H1 (cell line): ENCODE data around the gene TFDP1. TPM values are rescaled to one million over a fixed set of nuclear protein-coding genes. Genes with fewer than 3 reads are reported as not detected.

Experiments
- CTCF ChIA-PET: fragments of 300-600 bp; sonication (Branson Sonifier 250); formaldehyde crosslinking; loops from one replicate; lab custom pipeline; 2021; ENCODE audit not compliant: partially characterized antibody; lab: Charles Lee
- POLR2A ChIA-PET: fragments of 300-600 bp; sonication (Branson Sonifier 250); formaldehyde crosslinking; loops from one replicate; lab custom pipeline; 2021; ENCODE audit warnings: inconsistent platforms; ENCODE audit not compliant: partially characterized antibody; lab: Charles Lee
- DNase-seq, 2 experiments: peaks; one replicate each; pipeline versions ENCODE4 v3.0.0 to v3.0.0-alpha.2; 2010 to 2022; ENCODE audit warnings: low spot score in 2 of 2, low read depth in 1 of 2, mixed read lengths in 1 of 2
- FAIRE-seq: peaks from 2 replicates; lab custom pipeline; 2011; peaks lifted over from hg19 to GRCh38; lab: Jason Lieb, UNC
- H2AFZ ChIP-seq: 2 replicates; pipeline ENCODE4 v1.8.1; 2012; ENCODE audit warnings: low read length, inconsistent platforms
- H2AK5ac ChIP-seq: 2 replicates; pipeline ENCODE4 v1.6.1; 2013; ENCODE audit warnings: low read depth, low read length
- H2BK120ac ChIP-seq: replicated peaks from 2 replicates; pipeline ENCODE3; 2013; ENCODE audit warnings: low read depth, low read length, inconsistent platforms
- H2BK12ac ChIP-seq: 2 replicates; pipeline ENCODE4 v1.6.1; 2013; ENCODE audit warnings: low read depth, low read length
- H2BK15ac ChIP-seq: 2 replicates; pipeline ENCODE4 v1.6.1; 2013; ENCODE audit warnings: low read length
- H2BK20ac ChIP-seq: 2 replicates; pipeline ENCODE4 v1.6.1; 2013; ENCODE audit warnings: low read length
- H2BK5ac ChIP-seq: 2 replicates; pipeline ENCODE4 v1.6.1; 2013; ENCODE audit warnings: low read depth, low read length
- H3K14ac ChIP-seq: 2 replicates; pipeline ENCODE4 v1.6.1; 2013; ENCODE audit warnings: inconsistent platforms; ENCODE audit not compliant: insufficient read length
- H3K18ac ChIP-seq: 2 replicates; pipeline ENCODE4 v1.6.1; 2013; ENCODE audit warnings: low read length; ENCODE audit errors: extremely low read depth
- H3K23ac ChIP-seq: 2 replicates; pipeline ENCODE4 v1.6.1; 2013; ENCODE audit warnings: inconsistent platforms; ENCODE audit not compliant: insufficient read length
- H3K23me2 ChIP-seq: 2 replicates; pipeline ENCODE4 v1.6.1; 2013; ENCODE audit warnings: low read depth, low read length
- H3K27ac ChIP-seq: 2 replicates; pipeline ENCODE4 v1.6.1; 2011; ENCODE audit warnings: low read depth, low read length, inconsistent platforms
- H3K27me3 ChIP-seq, 4 experiments: replicated peaks in 1 of 4; 1 replicate in 1 of 4; 2 replicates in 3 of 4; pipeline versions ENCODE4 v1.6.1 to v1.8.1; 2011 to 2013; ENCODE audit warnings: low read length in 3 of 4, mild to moderate bottlenecking in 3 of 4, inconsistent platforms in 2 of 4, mixed read lengths in 2 of 4, moderate library complexity in 1 of 4; ENCODE audit not compliant: control insufficient read depth in 3 of 4, insufficient read depth in 3 of 4; ENCODE audit errors: extremely low read depth in 1 of 4
- H3K36me3 ChIP-seq, 4 experiments: 2 replicates each; pipeline versions ENCODE4 v1.6.1 to v1.8.1; 2011 to 2013; ENCODE audit warnings: mild to moderate bottlenecking in 4 of 4, low read length in 3 of 4, moderate library complexity in 2 of 4, control low read depth in 1 of 4, inconsistent platforms in 1 of 4; ENCODE audit not compliant: insufficient read depth in 4 of 4, control insufficient read depth in 2 of 4
- H3K4ac ChIP-seq: replicated peaks from 2 replicates; pipeline ENCODE3; 2013; ENCODE audit warnings: low read length, low read depth, mixed read lengths, inconsistent platforms; ENCODE audit not compliant: insufficient read length
- H3K4me1 ChIP-seq, 4 experiments: replicated peaks in 1 of 4; 1 replicate in 1 of 4; 2 replicates in 3 of 4; pipeline versions ENCODE4 v1.6.1 to v1.8.1; 2011 to 2013; ENCODE audit warnings: low read length in 3 of 4, inconsistent platforms in 2 of 4, mixed read lengths in 1 of 4; ENCODE audit not compliant: insufficient read depth in 4 of 4, control insufficient read depth in 3 of 4
- H3K4me2 ChIP-seq, 2 experiments: 2 replicates each; pipeline versions ENCODE4 v1.6.1 to v1.8.1; 2011 to 2013; ENCODE audit warnings: low read depth in 2 of 2, low read length in 2 of 2, control low read depth in 1 of 2, inconsistent platforms in 1 of 2, mild to moderate bottlenecking in 1 of 2; ENCODE audit not compliant: insufficient read depth in 1 of 2
- H3K4me3 ChIP-seq, 4 experiments: fragments of 200-600, 300-600 bp in 1 of 4; sonication (generic), shearing (Covaris generic), sonication (Bioruptor Twin) in 1 of 4; 2 replicates each; pipeline versions ENCODE4 v1.5.1 to v1.8.1; 2011 to 2016; ENCODE audit warnings: low read length in 4 of 4, low read depth in 3 of 4, control low read depth in 2 of 4, inconsistent platforms in 2 of 4, mild to moderate bottlenecking in 2 of 4, mixed read lengths in 1 of 4, moderate library complexity in 1 of 4; ENCODE audit not compliant: insufficient read depth in 2 of 4; ENCODE audit errors: extremely low read depth in 1 of 4
- H3K56ac ChIP-seq: replicated peaks from 2 replicates; pipeline ENCODE3; 2013; ENCODE audit warnings: low read depth, mild to moderate bottlenecking, mixed read lengths, low read length, inconsistent platforms; ENCODE audit not compliant: insufficient read length
- H3K79me1 ChIP-seq: 2 replicates; pipeline ENCODE4 v1.6.1; 2013; ENCODE audit warnings: low read depth, low read length, control low read depth
- H3K79me2 ChIP-seq, 2 experiments: 2 replicates each; pipeline versions ENCODE4 v1.6.1 to v1.8.1; 2012 to 2013; ENCODE audit warnings: low read length in 2 of 2, mild to moderate bottlenecking in 2 of 2, inconsistent platforms in 1 of 2; ENCODE audit not compliant: insufficient read depth in 2 of 2, control insufficient read depth in 1 of 2
- H3K9ac ChIP-seq, 4 experiments: replicated peaks in 1 of 4; 1 replicate in 1 of 4; 2 replicates in 3 of 4; pipeline versions ENCODE4 v1.6.1 to v1.8.1; 2011 to 2013; ENCODE audit warnings: low read depth in 3 of 4, low read length in 3 of 4, control low read depth in 2 of 4, mild to moderate bottlenecking in 2 of 4, moderate library complexity in 2 of 4, inconsistent platforms in 1 of 4; ENCODE audit errors: extremely low read depth in 1 of 4
- H3K9me3 ChIP-seq, 2 experiments: 2 replicates each; pipeline versions ENCODE4 v1.6.1 to v1.8.1; 2012 to 2013; ENCODE audit warnings: mild to moderate bottlenecking in 2 of 2, moderate library complexity in 2 of 2, control low read depth in 1 of 2, inconsistent platforms in 1 of 2, low read depth in 1 of 2, low read length in 1 of 2, mixed read lengths in 1 of 2; ENCODE audit not compliant: insufficient read depth in 2 of 2
- H4K20me1 ChIP-seq, 2 experiments: replicated peaks in 1 of 2; 2 replicates each; pipeline versions ENCODE3 to v1.8.1; 2011 to 2013; ENCODE audit warnings: inconsistent platforms in 2 of 2, low read length in 2 of 2, mild to moderate bottlenecking in 1 of 2; ENCODE audit not compliant: insufficient read depth in 2 of 2, control insufficient read depth in 1 of 2
- H4K5ac ChIP-seq: 2 replicates; pipeline ENCODE4 v1.6.1; 2013; ENCODE audit warnings: low read length, low read depth, mixed read lengths, inconsistent platforms; ENCODE audit not compliant: insufficient read length
- H4K8ac ChIP-seq: 2 replicates; pipeline ENCODE4 v1.8.0; 2013; ENCODE audit warnings: mild to moderate bottlenecking, moderate library complexity, low read length, inconsistent platforms; ENCODE audit not compliant: insufficient read depth; ENCODE audit errors: extremely low read depth
- H4K91ac ChIP-seq: replicated peaks from 2 replicates; pipeline ENCODE3; 2013; ENCODE audit warnings: low read length, mixed read lengths, inconsistent platforms; ENCODE audit not compliant: insufficient read length
- NRF1 ChIP-seq: IDR thresholded peaks from 2 replicates; pipeline ENCODE4 v1.6.1; 2011; ENCODE audit warnings: mild to moderate bottlenecking, low read depth, low read length, improper control_type of control experiment
- WGBS, 2 experiments: shearing (Covaris generic) in 1 of 2; methylation state at CpG; one replicate each; pipeline versions ENCODE4 v1.1.6 to v1.1.7; 2013 to 2015; ENCODE audit warnings: low lambda C conversion rate in 2 of 2, mixed read lengths in 2 of 2, inconsistent platforms in 1 of 2, low coverage in 1 of 2, missing lambda C conversion rate in 1 of 2; ENCODE audit not compliant: insufficient replicate concordance in 2 of 2, insufficient coverage in 1 of 2, insufficient read length in 1 of 2; ENCODE audit errors: extremely low coverage in 1 of 2, missing lambda C conversion rate in 1 of 2; 5-methylcytosine and 5-hydroxymethylcytosine counted together
- polyA plus RNA-seq, 7 experiments: library from polyadenylated mRNA; depleted of rRNA in 3 of 7; stranded (reverse) in 5 of 7; unstranded in 2 of 7; fragments of >200 nt in 5 of 7; fragments of 200-250 nt in 2 of 7; gene quantifications; 1 replicate in 5 of 7; 2 replicates in 1 of 7; 4 replicates in 1 of 7; pipeline versions ENCODE4 v1.2.1 to v1.2.3, GENCODE V29; 2011 to 2013; ENCODE audit warnings: missing spikeins in 2 of 7, mixed read lengths in 2 of 7
- total RNA-seq: library from RNA; stranded (reverse); fragmentation: NEBNext Ultra II Directional; extraction: Animal tissue kit (Norgen Biotek cat#: 25700); gene quantifications from 2 replicates; pipeline ENCODE4 v1.2.1, GENCODE V29; 2021

The TFDP1 gene
- total and polyA plus RNA-seq, 2 of the 8 experiments (the other 6 are each of a cell fraction or from before 2014, with no cell fraction given) = 43.6 to 81.9 TPM

- no peak overlapping the region for H2BK12ac ChIP-seq
- H2BK5ac ChIP-seq = no peak overlapping the region
- no peaks in the 10 kb centered on the region for H3K23me2 ChIP-seq
- no peak overlapping the region for H4K5ac ChIP-seq
- H3K9me3 ChIP-seq = peaks cover 0 to 3% of the 10 kb centered on the region in 2 experiments; a peak in 1 of 4 replicates
- H4K91ac ChIP-seq = no peak overlapping the region
- H2AK5ac ChIP-seq = no peak overlapping the region
- H3K4me2 ChIP-seq = no peak overlapping the region
- ChIA-PET CTCF (interaction anchor here (1.0 kb wide), 1 partner anchor 435 kb away, joined by 3 read pairs; no protein-coding TSS in a partner anchor), POLR2A (interaction anchor here (1.1 kb wide), 1 partner anchor 10 kb away, joined by 3 read pairs; no protein-coding TSS in a partner anchor)
- no peak overlapping the region for H2BK120ac ChIP-seq
- H4K20me1 ChIP-seq = peaks cover 12 to 18% of the 10 kb centered on the region in 2 experiments
- no peak overlapping the region for H3K27ac ChIP-seq
- H3K36me3 ChIP-seq = peaks cover 2 to 17% (median 7%) of the 10 kb centered on the region in 4 experiments; a peak in 6 of 8 replicates
- no peak overlapping the region for H3K4me3 ChIP-seq
- FAIRE-seq (no peak), DNase-seq (peak in 1 of 2 experiments; percentile 23)
- H4K8ac ChIP-seq = no peak overlapping the region; the same call in 1 of the 2 replicates
- no peak overlapping the region for H3K4ac ChIP-seq
- no peak overlapping the region for H3K18ac ChIP-seq
- no peak overlapping the region for H3K9ac ChIP-seq
- H3K56ac ChIP-seq = no peak overlapping the region
- no peak overlapping the region for H3K23ac ChIP-seq
- no peak overlapping the region for H2AFZ ChIP-seq
- H3K79me2 ChIP-seq = peaks cover 12 to 79% of the 10 kb centered on the region in 2 experiments
- no peak overlapping the region for H3K14ac ChIP-seq
- no peaks in the 10 kb centered on the region for H3K4me1 ChIP-seq
- no peak overlapping the region for H2BK15ac ChIP-seq
- no peak overlapping the region for H2BK20ac ChIP-seq
- H3K27me3 ChIP-seq = no peaks in the 10 kb centered on the region
- peaks cover 17% of the 10 kb centered on the region for H3K79me1 ChIP-seq
- 95 to 100% methylated on average over 1 to 8 of the region's 8 CpGs for WGBS, 2 experiments
- no peak for TF ChIP-seq NRF1
Measured at GRCh38 chr13:113595131-113595530, 10.6 kb downstream of the TFDP1 start.
